NOMO-1 treated with dmso at 0.1 percent for 144 hours (cell line): Measurements from ENCODE around the gene GDPD3.

Experiments used
- DNase-seq: peaks from one replicate; lab custom pipeline; 2025; ENCODE audit not compliant: unreplicated experiment; lab: John Stamatoyannopoulos, UW

Gene GDPD3

DNA sequence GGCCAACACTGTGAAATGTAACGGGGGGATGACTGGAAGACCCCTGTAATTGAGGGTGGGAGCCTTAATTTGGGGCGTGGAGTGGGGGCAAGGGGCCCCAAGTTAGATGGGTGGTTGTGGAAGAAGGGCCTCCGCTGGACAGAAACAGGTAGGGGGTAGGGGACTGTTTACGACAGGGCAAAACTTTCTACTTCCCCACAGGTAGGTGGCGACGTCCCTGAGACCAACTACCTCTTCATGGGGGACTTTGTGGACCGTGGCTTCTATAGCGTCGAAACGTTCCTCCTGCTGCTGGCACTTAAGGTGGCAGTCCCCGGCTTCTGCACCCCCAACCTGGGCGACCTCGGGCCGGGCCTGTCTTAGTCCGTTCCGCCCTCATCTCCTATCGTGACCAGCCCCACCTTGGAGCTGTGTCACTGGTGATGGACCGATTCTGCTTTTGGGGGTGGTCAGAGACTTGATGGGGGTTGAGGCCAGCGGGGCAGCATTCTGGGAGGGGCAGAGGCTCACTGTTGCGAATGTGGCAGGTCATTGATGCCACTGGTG lies 30.7 kb downstream of the GDPD3 start:
- no peak for DNase-seq

GRCh38 chr16:30079480-30079879 lies 33.9 kb downstream of the GDPD3 start:
- DNase-seq = no peak

- DNase-seq = no peak
These were observed 34.6 kb downstream of the GDPD3 start for GRCh38 chr16:30078744-30079143.

DNA sequence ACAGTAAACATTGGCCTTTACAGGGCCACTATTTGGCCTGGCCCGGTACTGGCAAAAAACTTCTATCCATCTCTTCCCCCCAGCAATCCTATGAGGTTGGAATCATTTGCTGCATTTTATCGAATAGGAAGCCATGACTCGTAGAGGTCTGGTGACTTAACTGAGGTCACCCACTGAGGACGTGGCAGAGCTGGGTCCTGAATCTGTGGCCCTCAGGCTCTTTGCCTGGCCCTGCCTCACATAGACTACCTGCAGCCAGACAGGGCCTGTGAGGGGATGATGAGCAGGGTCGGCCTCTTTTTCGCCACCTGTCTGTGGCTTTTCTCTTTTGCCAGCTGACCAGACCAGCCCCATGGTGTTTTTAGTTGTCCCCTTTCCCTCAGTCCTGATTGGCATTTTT lies 35.7 kb downstream of the GDPD3 start:
- no peak for DNase-seq

DNA sequence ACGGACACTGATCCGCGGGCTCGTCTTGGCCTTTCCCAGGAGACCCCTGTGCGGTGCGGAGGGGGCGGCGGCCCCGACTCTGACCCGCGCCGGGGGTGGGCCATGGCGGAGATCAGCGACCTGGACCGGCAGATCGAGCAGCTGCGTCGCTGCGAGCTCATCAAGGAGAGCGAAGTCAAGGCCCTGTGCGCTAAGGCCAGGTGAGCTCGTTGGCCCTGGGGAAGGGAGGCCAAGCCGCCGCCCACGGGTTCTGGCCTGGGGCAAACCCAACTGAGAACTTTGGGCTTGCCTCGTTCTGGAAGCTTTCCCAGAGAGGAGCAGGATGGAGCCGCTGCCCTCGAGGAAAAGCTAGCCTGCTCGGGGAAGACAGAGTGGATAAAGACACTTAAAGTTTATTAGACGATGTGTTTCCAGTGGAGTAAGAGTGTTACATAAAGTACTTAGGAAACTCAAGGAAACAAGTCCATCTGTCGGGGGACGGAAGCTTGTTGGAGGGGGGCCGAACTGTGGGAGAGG lies 37.0 kb downstream of the GDPD3 start:
- no peak for DNase-seq

DNA sequence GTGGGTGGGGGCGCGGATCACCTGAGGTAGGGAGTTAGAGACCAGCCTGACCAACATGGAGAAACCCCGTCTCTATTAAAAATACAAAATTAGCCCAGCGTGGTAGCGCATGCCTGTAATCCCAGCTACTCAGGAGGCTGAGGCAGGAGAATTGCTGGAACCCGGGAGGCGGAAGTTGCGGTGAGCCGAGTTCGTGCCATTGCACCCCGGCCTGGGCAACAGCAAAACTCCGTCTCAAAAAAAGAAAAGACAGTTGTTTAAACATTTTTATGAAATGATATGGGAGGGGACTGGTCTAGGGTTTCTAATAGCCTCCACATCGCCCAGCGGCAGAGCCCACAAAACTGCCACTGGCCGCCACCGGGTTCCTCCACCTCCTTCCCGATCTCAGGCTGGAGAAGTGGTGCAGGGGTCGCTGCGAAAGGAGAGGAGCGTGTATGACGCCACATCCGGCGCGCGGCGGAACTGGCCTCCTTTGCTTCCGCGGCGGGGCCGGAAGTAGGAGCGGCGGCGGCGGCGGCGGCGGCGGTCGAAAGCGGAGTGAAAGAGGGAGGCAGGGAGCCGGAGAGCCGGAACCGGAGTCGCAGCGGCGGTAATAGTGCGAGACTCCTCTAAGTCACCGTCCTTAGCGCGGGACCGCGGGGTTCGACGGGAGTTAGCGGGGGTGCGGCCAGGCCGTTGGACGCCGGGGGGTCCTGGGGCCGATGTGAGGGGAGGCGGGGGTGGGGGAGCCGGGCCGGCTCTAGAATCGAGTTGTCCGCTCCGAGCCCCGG lies 37.6 kb downstream of the GDPD3 start, which contains the start of gene PPP4C:
PPP4C (plus strand) TSS at position 492 of the 773 bp plus-strand sequence. CDS start 384 bp downstream, outside the sequence.
- DNase-seq = peak; percentile 90

DNA sequence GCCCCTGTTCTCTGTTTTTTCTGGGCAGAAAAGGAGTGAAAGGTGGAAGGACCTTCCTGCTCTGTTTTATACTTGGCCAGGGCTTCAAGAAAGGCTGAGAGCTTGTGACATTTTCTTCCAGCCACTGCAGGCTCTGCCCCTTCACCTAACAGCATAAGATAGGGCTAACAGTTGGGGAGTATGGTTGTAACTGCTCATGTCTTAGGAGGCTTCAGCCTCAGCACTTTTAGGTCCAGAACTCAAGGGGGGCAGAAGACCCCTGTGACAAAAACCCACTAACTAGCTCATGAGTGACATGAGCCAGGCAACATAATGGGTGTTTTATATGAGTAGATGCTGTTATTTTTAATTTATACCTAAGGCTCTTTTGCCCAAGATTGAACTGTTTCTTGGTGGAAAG lies 42.8 kb downstream of the GDPD3 start:
- DNase-seq = no peak

- DNase-seq = no peak
These were observed 43.5 kb downstream of the GDPD3 start for GRCh38 chr16:30069611-30070462.

GRCh38 chr16:30068750-30069610 lies 44.4 kb downstream of the GDPD3 start:
- no peak for DNase-seq

GRCh38 chr16:30068333-30068732 lies 45.0 kb downstream of the GDPD3 start:
- DNase-seq = no peak

DNA sequence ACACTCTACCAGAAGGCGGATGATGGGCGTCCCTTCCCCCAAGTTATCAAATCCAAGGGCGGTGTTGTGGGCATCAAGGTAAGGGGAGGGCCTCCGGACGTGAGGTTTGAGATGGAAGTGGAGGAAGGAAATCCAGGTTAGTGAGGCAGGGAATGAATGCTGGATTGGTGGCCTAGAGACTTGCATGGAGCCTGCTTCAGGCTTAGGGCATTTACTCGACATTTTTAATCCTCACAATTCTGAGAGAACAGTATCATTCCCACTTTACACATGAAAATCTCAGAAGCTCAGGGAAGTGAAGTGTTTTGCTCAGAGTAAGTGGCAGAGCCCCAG lies 45.8 kb downstream of the GDPD3 start:
- no peak for DNase-seq

DNA sequence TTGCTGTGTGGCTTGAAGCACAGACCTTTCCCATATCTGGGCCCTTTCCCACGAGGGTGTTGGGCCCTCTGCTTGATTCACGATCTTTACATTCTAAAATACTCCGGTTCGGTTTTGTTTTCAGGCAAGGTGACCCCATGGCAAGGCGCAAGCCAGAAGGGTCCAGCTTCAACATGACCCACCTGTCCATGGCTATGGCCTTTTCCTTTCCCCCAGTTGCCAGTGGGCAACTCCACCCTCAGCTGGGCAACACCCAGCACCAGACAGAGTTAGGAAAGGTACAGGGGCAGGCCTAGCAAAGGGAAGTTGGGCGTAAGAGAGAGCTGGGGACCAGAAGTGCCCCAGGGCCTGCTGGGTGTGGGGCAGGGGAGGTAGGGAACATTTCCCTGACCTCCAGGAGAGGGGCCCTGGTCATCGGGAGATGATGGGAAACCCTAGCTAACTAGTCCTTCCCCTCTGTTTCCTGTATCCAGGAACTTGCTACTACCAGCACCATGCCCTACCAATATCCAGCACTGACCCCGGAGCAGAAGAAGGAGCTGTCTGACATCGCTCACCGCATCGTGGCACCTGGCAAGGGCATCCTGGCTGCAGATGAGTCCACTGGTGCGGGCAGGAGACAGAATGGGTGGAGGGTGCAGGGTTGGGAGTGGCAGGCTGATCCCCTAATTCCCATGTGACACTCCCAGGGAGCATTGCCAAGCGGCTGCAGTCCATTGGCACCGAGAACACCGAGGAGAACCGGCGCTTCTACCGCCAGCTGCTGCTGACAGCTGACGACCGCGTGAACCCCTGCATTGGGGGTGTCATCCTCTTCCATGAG lies 46.4 kb downstream of the GDPD3 start:
- DNase-seq = no peak

GRCh38 chr16:30065943-30066760 lies 47.2 kb downstream of the GDPD3 start:
- peak; percentile 21 for DNase-seq

DNA sequence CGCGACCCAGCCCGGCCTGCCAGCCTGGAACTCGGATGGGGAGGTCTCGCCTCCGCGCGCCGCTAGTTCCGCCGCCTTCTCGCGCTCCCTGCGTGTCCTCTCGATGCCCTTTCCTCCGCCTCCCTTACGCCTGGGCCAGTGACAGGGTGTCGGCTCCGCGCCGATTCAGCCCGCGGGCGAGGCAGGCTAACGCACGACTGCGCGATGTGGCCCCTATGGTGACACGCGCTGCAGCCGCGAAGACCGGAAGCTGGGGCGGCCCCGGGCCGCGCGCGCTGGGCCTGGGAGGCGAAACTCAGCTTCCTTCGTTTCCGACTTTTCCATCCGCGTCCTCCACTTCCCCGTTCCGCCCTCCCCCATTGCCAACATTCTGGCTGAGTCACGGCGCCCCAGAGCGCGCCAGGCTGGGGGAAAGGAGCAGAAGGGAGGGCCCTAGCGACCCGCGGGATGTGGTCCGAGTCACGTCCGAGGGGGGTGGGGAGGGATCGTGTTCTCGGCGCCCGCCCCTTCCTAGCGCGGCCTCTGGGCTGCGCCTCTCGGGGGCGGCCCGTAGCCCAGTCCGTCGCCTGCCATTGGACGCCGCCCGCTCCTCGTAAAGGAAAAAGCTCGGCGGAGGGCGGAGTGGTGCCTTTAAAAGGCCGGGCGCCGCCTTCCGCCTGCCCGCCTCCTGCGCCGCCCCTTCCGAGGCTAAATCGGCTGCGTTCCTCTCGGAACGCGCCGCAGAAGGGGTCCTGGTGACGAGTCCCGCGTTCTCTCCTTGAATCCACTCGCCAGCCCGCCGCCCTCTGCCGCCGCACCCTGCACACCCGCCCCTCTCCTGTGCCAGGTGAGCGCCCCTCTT lies 48.0 kb downstream of the GDPD3 start, which contains the start of gene ALDOA:
ALDOA (plus strand) TSS at position 659 of the 841 bp plus-strand sequence. CDS start 1,138 bp downstream, outside the sequence.
- DNase-seq = peak; percentile 99

DNA sequence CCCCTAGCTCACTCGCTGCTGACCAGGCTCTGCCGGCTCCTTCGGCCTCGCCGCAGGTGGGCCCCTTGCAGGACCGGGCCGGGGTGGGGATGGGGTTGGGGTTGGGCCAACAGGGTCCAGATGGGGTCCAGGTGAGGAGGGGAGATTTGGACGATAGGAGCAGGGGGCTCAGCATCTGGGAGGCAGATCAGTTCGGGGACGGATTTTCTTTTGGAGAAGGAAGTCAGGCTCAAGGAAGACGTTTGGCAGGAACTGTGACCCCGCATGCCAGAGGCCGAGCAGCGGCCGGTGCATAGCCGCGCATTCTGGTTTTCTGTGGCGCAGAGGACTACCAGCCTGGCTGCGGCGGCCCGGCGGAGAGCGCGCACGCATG lies 48.6 kb downstream of the GDPD3 start:
- DNase-seq = no peak

- peak; percentile 77 for DNase-seq
These were observed 49.2 kb downstream of the GDPD3 start for GRCh38 chr16:30063893-30064728.

GRCh38 chr16:30063278-30063892 lies 50.0 kb downstream of the GDPD3 start:
- no peak for DNase-seq
